ENCODE measurements around the gene F3. TPM values are rescaled to one million over a fixed set of nuclear protein-coding genes. Genes with fewer than 3 reads are reported as not detected.

The F3 gene
- total RNA-seq, 1 donor from 2014 or later = 48.8 TPM

Other genes starting within 250 kb of the F3 start
- 17.6 and 18.7 TPM in 2 replicates for gene ABCD3, start 123.4 kb downstream of the F3 start, total RNA-seq

All from glomerular endothelial cell (primary cell).